Activated CD8-positive, alpha-beta T cell treated with anti-CD3 and anti-CD28 coated beads for 36 hours (primary cell): ENCODE measurements around the gene RAB5A. TPM values are rescaled to one million over a fixed set of nuclear protein-coding genes. Genes with fewer than 3 reads are reported as not detected.
"Not testable (repeated sequence)": the region's sequence is repeated elsewhere in the genome, so short reads cannot be mapped to it uniquely, and the experiment has no call there.

Experiments used
- ATAC-seq: fragments of 200-7000 bp; cut with Tn5 transposase; one replicate; pipeline ENCODE4 v1.10.0; 2021; ENCODE audit warnings: mild to moderate bottlenecking, moderate library complexity
- CTCF ChIA-PET: fragments of 350-600 bp; sonication (Branson Sonifier 250); formaldehyde crosslinking; loops from one replicate; lab custom pipeline; 2021; ENCODE audit warnings: antibody characterized with exemption; lab: Charles Lee
- POLR2A ChIA-PET: fragments of 350-600 bp; sonication (Branson Sonifier 250); formaldehyde crosslinking; loops from one replicate; lab custom pipeline; 2021; ENCODE audit warnings: antibody characterized with exemption; lab: Charles Lee
- DNase-seq: peaks from one replicate; pipeline ENCODE4 v3.0.0-alpha.2; 2020
- H3K27ac Mint-ChIP-seq: one replicate; pipeline ENCODE4 v1.8.0; 2021; ENCODE audit warnings: mild to moderate bottlenecking, mixed read lengths
- H3K27me3 Mint-ChIP-seq: one replicate; pipeline ENCODE4 v1.8.0; 2021; ENCODE audit warnings: mixed read lengths
- H3K36me3 Mint-ChIP-seq: one replicate; pipeline ENCODE4 v1.8.0; 2021; ENCODE audit warnings: low read depth, mixed read lengths
- H3K4me1 Mint-ChIP-seq: one replicate; pipeline ENCODE4 v1.8.0; 2021; ENCODE audit warnings: low read depth, mixed read lengths
- H3K4me3 Mint-ChIP-seq: one replicate; pipeline ENCODE4 v1.8.0; 2021; ENCODE audit warnings: mild to moderate bottlenecking, moderate library complexity, mixed read lengths
- H3K9me3 Mint-ChIP-seq: one replicate; pipeline ENCODE4 v1.8.0; 2021; ENCODE audit warnings: mixed read lengths
- intact Hi-C: fragments of 100-400 bp; cut with micrococcal nuclease; formaldehyde crosslinking; loops from one replicate; pipeline ENCODE4 v1.10.0; 2022
- total RNA-seq, 2 experiments: library from RNA; stranded (reverse); gene quantifications; one replicate each; pipeline ENCODE4 v1.2.3, GENCODE V29; 2021
- TF ChIP-seq, protein P1 (sequence below): fragments of 200-600 bp; IDR thresholded peaks from one replicate; pipeline ENCODE4 v1.8.0; 2022; ENCODE audit warnings: antibody characterized with exemption, mild to moderate bottlenecking

Gene RAB5A
- total RNA-seq, 2 experiments from 2014 or later, result 54.3 to 55.8 TPM

- POLR2A ChIA-PET, result no interaction called here
- Mint-ChIP-seq H3K27me3 (no peaks in the 10 kb centered on the region), H3K9me3 (no peaks in the 10 kb centered on the region), H3K4me3 (no peak overlapping the region), H3K4me1 (no peaks in the 10 kb centered on the region), H3K36me3 (no peaks in the 10 kb centered on the region), H3K27ac (no peak overlapping the region)
- intact Hi-C loops, result no loop called here
- no peak for ATAC-seq
- DNase-seq, result no peak
- TF ChIP-seq, protein P1, sequence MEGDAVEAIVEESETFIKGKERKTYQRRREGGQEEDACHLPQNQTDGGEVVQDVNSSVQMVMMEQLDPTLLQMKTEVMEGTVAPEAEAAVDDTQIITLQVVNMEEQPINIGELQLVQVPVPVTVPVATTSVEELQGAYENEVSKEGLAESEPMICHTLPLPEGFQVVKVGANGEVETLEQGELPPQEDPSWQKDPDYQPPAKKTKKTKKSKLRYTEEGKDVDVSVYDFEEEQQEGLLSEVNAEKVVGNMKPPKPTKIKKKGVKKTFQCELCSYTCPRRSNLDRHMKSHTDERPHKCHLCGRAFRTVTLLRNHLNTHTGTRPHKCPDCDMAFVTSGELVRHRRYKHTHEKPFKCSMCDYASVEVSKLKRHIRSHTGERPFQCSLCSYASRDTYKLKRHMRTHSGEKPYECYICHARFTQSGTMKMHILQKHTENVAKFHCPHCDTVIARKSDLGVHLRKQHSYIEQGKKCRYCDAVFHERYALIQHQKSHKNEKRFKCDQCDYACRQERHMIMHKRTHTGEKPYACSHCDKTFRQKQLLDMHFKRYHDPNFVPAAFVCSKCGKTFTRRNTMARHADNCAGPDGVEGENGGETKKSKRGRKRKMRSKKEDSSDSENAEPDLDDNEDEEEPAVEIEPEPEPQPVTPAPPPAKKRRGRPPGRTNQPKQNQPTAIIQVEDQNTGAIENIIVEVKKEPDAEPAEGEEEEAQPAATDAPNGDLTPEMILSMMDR, result no peak
- CTCF ChIA-PET, result interaction anchor here (1.4 kb wide), 1 partner anchor 17 kb away, joined by 3 read pairs; no protein-coding TSS in a partner anchor
These were observed 76.9 kb downstream of the RAB5A start for GRCh38 chr3:20023623-20024405.

GRCh38 chr3:20027136-20027535 is 80.2 kb downstream of the RAB5A start:
- DNase-seq (no peak), ATAC-seq (no peak)
- H3K4me3 Mint-ChIP-seq, result no peak overlapping the region
- no peaks in the 10 kb centered on the region for H3K4me1 Mint-ChIP-seq
- CTCF ChIA-PET, result no interaction called here
- H3K27ac Mint-ChIP-seq, result no peak overlapping the region
- H3K9me3 Mint-ChIP-seq, result no peaks in the 10 kb centered on the region
- POLR2A ChIA-PET, result no interaction called here
- TF ChIP-seq, protein P1, result no peak
- H3K36me3 Mint-ChIP-seq, result no peaks in the 10 kb centered on the region
- intact Hi-C loops, result no loop called here
- no peaks in the 10 kb centered on the region for H3K27me3 Mint-ChIP-seq

GRCh38 chr3:20028905-20029331 is 82.0 kb downstream of the RAB5A start:
- ChIA-PET POLR2A (no interaction called here), CTCF (no interaction called here)
- no peak overlapping the region for H3K27ac Mint-ChIP-seq
- intact Hi-C loops, result no loop called here
- no peaks in the 10 kb centered on the region for H3K4me1 Mint-ChIP-seq
- no peak for ATAC-seq
- H3K9me3 Mint-ChIP-seq, result no peaks in the 10 kb centered on the region
- TF ChIP-seq, protein P1, result no peak
- DNase-seq, result no peak
- no peaks in the 10 kb centered on the region for H3K27me3 Mint-ChIP-seq
- no peak overlapping the region for H3K4me3 Mint-ChIP-seq
- no peaks in the 10 kb centered on the region for H3K36me3 Mint-ChIP-seq

DNA sequence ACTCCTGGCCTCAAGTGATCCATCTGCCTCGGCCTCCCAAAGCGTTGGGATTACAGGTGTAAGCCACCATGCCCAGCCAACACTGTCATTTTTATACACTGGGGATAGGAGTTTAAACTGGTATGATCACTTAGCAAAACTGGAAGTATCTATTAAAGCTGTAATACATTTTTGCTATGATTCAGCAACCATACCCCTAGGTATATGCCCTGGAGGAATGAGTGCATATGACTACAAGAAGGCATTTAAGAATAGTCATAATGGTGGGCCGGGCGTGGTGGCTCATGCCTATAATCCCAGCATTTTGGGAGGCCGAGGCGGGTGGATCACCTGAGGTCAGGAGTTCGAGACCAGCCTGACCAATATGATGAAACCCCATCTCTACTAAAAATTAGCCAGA is 85.0 kb downstream of the RAB5A start:
- DNase-seq, intact Hi-C loops, H3K4me3 Mint-ChIP-seq, H3K36me3 Mint-ChIP-seq, POLR2A ChIA-PET, H3K27ac Mint-ChIP-seq, H3K27me3 Mint-ChIP-seq, H3K9me3 Mint-ChIP-seq, H3K4me1 Mint-ChIP-seq, ATAC-seq: not testable (repeated sequence)
- CTCF ChIA-PET, result interaction anchor here (0.6 to 1.1 kb wide), 2 partner anchors 10 to 125 kb away, joined by 3 read pairs; no protein-coding TSS in a partner anchor

Other genes starting within 250 kb of the RAB5A start
- under 1 TPM; 0.69 to 0.77 TPM for gene EFHB, start 12.9 kb upstream of the RAB5A start, total RNA-seq
- gene PP2D1, start 65.2 kb downstream of the RAB5A start, total RNA-seq, result not detected
- 10 to 100 TPM; 18.6 to 28.8 TPM for gene KAT2B, start 93.3 kb downstream of the RAB5A start, total RNA-seq
- gene SGO1, start 239.1 kb downstream of the RAB5A start, total RNA-seq, result 10 to 100 TPM; 25.6 to 26.5 TPM